UCSD-AML1 (cell line): ENCODE measurements around the gene TPPP.
"Not testable (repeated sequence)": the region's sequence is repeated elsewhere in the genome, so short reads cannot be mapped to it uniquely, and the experiment has no call there.

Source experiments
- DNase-seq: peaks from one replicate; lab custom pipeline; 2025; ENCODE audit not compliant: unreplicated experiment; lab: John Stamatoyannopoulos, UW

TPPP gene

GRCh38 chr5:628351-629205, 64.6 kb downstream of the TPPP start:
- DNase-seq = not testable (repeated sequence)

GRCh38 chr5:627840-628239, 65.3 kb downstream of the TPPP start:
- DNase-seq = no peak

- DNase-seq = no peak
Measured at GRCh38 chr5:626850-627249, 66.3 kb downstream of the TPPP start.

- DNase-seq = no peak
Measured at GRCh38 chr5:625516-625915, 67.6 kb downstream of the TPPP start.

- DNase-seq = no peak
Measured at GRCh38 chr5:624951-625230, 68.3 kb downstream of the TPPP start.

- no peak for DNase-seq
Measured at GRCh38 chr5:624118-624950, 68.8 kb downstream of the TPPP start.

- DNase-seq = no peak
Measured at GRCh38 chr5:623531-623930, 69.6 kb downstream of the TPPP start.

- no peak for DNase-seq
Measured at GRCh38 chr5:622946-623522, 70.1 kb downstream of the TPPP start.

- no peak for DNase-seq
Measured at GRCh38 chr5:622359-622758, 70.8 kb downstream of the TPPP start.

- DNase-seq = no peak
Measured at GRCh38 chr5:621341-621761, 71.8 kb downstream of the TPPP start.

GRCh38 chr5:620586-621180, 72.5 kb downstream of the TPPP start:
- DNase-seq = no peak

GRCh38 chr5:620152-620551, 73.0 kb downstream of the TPPP start:
- no peak for DNase-seq

- no peak for DNase-seq
Measured at GRCh38 chr5:619444-619843, 73.7 kb downstream of the TPPP start.

- no peak for DNase-seq
Measured at GRCh38 chr5:618450-618849, 74.7 kb downstream of the TPPP start.

- no peak for DNase-seq
Measured at GRCh38 chr5:617896-618295, 75.3 kb downstream of the TPPP start.

GRCh38 chr5:616484-617039, 76.6 kb downstream of the TPPP start:
- no peak for DNase-seq

- DNase-seq = no peak
Measured at GRCh38 chr5:612498-613424, 80.4 kb downstream of the TPPP start.

- DNase-seq = peak; percentile 91
Measured at GRCh38 chr5:611731-612486, 81.2 kb downstream of the TPPP start, which contains the start of gene CEP72. CEP72 (plus strand) TSS chr5:612340; CDS start chr5:612362, 22 bp downstream.
